Non-pigmented ciliary epithelial cell (primary cell): ENCODE data around the gene HBQ1.
"Not testable (repeated sequence)": the region's sequence is repeated elsewhere in the genome, so short reads cannot be mapped to it uniquely, and the experiment has no call there.

Experiments
- DNase-seq: peaks from one replicate; pipeline ENCODE4 v3.0.0-alpha.2; 2010; ENCODE audit warnings: low read depth

HBQ1 gene

GRCh38 chr16:160691-161190 lies 19.5 kb upstream of the HBQ1 start:
- no peak for DNase-seq

GRCh38 chr16:162271-162991 lies 17.8 kb upstream of the HBQ1 start:
- DNase-seq: no peak

- DNase-seq: not testable (repeated sequence)
These were observed 17.1 kb upstream of the HBQ1 start for GRCh38 chr16:163139-163538.

DNA sequence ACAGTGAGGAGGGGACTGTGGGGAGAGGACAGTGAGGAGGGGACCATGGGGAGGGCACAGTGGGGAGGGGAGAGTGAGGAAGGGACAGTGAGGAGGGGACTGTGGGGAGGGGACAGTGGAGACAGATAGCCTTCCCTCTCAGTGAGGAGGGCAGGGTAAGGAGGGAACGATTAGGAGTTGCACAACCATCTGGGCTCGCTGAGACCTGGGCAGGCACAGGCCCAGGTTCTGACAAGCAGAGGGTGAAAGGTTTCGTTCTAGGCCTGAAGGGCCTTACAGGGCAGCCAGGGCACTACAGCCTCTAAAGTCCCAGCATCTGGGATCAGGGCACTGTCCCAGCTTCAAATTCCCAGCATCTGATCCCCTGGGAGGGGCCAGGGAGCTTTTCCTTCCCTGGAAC lies 16.6 kb upstream of the HBQ1 start:
- DNase-seq: not testable (repeated sequence)

DNA sequence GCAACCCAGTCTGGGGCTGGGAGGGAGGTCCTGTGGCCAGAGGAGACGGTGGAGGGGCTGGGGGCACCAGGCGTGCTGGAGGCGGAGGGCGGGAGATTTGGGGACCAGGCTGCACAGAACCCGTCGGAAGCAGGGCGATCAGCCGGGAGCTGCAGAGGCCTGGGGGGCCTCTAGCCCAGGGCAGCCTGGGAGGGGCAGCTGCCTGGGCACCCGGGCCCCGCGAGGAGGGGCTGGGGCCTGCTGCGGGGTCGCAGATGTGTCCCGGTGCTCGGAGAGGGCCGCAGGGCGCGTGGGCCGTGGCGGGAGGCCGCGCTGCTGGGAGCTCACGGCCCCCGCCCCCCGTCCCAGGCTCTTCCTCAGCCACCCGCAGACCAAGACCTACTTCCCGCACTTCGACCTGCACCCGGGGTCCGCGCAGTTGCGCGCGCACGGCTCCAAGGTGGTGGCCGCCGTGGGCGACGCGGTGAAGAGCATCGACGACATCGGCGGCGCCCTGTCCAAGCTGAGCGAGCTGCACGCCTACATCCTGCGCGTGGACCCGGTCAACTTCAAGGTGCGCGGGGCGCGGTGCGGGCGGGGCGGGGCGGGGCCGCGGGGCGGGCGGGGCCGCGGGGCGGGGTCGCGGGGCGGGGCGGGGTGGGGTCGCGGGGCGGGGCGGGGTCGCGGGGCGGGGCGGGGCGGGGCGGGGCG lies 16.0 kb upstream of the HBQ1 start:
- not testable (repeated sequence) for DNase-seq

- DNase-seq: no peak
These were observed 15.3 kb upstream of the HBQ1 start for GRCh38 chr16:164827-165538.

- DNase-seq: no peak
These were observed 14.5 kb upstream of the HBQ1 start, which contains the start of gene HBM for GRCh38 chr16:165539-166374. TSS of gene HBM (plus strand) at chr16:165978. CDS start at chr16:165998, 20 bp downstream.

GRCh38 chr16:166375-167121 lies 13.7 kb upstream of the HBQ1 start:
- no peak for DNase-seq

- no peak for DNase-seq
These were observed 13.1 kb upstream of the HBQ1 start for GRCh38 chr16:167122-167690.

DNA sequence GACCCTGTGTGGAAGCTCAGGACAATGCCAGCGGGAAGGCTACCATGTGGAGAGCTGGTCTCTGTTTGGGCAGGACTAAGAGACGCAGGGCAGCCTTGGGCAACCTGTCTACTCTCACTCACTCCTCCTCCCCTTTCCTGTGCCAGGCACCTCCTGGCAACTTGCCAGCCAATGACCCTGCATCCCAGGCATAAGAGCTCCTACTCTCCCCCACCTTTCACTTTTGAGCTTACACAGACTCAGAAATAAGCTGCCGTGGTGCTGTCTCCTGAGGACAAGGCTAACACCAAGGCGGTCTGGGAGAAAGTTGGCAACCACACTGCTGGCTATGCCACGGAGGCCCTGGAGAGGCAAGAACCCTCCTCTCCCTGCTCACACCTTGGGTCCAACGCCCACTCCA lies 11.8 kb upstream of the HBQ1 start:
- no peak for DNase-seq

DNA sequence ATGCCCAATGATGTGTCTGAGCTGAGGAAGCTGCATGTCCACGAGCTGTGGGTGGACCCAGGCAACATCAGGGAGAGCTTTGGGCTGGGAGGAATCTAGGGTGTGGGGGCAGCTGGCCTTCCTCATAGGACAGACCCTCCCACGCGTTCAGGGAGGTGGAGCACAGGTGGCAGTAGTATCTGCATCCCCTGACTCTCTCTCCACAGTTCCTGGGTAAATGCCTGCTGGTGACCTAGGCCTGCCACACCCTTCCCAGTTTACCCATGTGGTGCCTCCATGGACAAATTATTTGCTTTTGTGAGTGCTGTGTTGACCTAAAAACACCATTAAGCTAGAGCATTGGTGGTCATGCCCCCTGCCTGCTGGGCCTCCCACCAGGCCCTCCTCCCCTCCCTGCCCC lies 11.2 kb upstream of the HBQ1 start:
- no peak for DNase-seq

- DNase-seq: not testable (repeated sequence)
These were observed 10.2 kb upstream of the HBQ1 start for GRCh38 chr16:170088-170507.

DNA sequence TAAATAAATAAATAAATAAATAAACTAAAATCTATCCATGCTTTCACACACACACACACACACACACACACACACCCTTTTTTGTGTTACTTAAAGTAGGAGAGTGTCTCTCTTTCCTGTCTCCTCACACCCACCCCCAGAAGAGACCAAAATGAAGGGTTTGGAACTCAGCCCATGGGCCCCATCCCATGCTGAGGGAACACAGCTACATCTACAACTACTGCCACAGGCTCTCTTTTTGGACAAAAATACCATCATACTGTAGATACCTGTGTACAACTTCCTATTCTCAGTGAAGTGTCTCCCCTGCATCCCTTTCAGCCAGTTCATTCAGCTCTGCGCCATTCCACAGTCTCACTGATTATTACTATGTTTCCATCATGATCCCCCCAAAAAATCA lies 9.5 kb upstream of the HBQ1 start:
- DNase-seq: no peak

- DNase-seq: not testable (repeated sequence)
These were observed 7.8 kb upstream of the HBQ1 start, which contains the start of gene HBA2 for GRCh38 chr16:172374-172941. TSS of gene HBA2 (plus strand) at chr16:172876. CDS start at chr16:172913, 37 bp downstream.

- DNase-seq: not testable (repeated sequence)
These were observed 6.9 kb upstream of the HBQ1 start for GRCh38 chr16:173211-173854.

- not testable (repeated sequence) for DNase-seq
These were observed 6.1 kb upstream of the HBQ1 start for GRCh38 chr16:173928-174769.

- DNase-seq: no peak
These were observed 5.0 kb upstream of the HBQ1 start for GRCh38 chr16:175011-175949.

GRCh38 chr16:176006-176405 lies 4.3 kb upstream of the HBQ1 start:
- not testable (repeated sequence) for DNase-seq
